Measurements from ENCODE around the gene ZNF160. TPM values are rescaled to one million over a fixed set of nuclear protein-coding genes. Genes with fewer than 3 reads are reported as not detected.

The ZNF160 gene
- total RNA-seq, 1 experiment from 2014 or later: 33.3 TPM

DNA sequence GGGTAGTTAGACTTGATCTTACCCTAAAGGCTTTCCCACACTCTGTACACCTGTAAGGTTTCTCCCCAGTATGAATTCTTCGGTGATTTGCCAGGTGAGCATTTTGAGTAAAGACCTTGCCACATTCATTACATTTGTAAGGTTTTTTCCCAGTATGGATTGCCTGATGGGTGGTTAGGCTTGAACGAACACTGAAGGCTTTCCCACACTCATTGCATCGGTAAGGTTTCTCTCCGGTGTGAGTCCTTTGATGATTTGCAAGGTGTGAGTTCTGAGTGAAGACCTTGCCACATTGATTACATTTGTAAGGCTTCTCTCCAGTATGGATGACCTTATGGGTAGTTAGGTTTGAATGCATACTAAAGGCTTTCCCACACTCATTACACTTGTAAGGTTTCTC, 35.0 kb downstream of the ZNF160 start:
- CTCF ChIA-PET: no interaction called here
- Histone ChIP-seq H3K4me1 (no peaks in the 10 kb centered on the region), H3K27me3 (replicated peaks; ENCODE audit: control insufficient read depth, insufficient read depth, low read length) (no peaks in the 10 kb centered on the region), H3K9me3 (peaks cover 52% of the 10 kb centered on the region), H3K4me3 (ENCODE audit: low read depth, low read length) (no peak overlapping the region), H3K36me3 (ENCODE audit: control insufficient read depth, insufficient read depth, low read length) (peaks cover 19% of the 10 kb centered on the region)
- Mint-ChIP-seq H3K9me3 (ENCODE audit: unreplicated experiment) (peaks cover 36% of the 10 kb centered on the region), H3K4me3 (ENCODE audit: unreplicated experiment) (no peak overlapping the region), H3K27ac (ENCODE audit: unreplicated experiment) (no peak overlapping the region), H3K27me3 (ENCODE audit: insufficient read depth, unreplicated experiment) (no peaks in the 10 kb centered on the region), H3K36me3 (ENCODE audit: insufficient read depth, unreplicated experiment) (peaks cover 69% of the 10 kb centered on the region), H3K4me1 (ENCODE audit: low read depth, unreplicated experiment) (no peaks in the 10 kb centered on the region)
- BruUV-seq (replicated peaks): no TSS peak
- DNase-seq: no peak
- intact Hi-C loops (cut with micrococcal nuclease; ENCODE audit: unreplicated experiment): loop anchor here (5.0 kb wide), 1 partner anchor 104 kb away; no protein-coding TSS in a partner anchor
- TF ChIP-seq, protein P1, sequence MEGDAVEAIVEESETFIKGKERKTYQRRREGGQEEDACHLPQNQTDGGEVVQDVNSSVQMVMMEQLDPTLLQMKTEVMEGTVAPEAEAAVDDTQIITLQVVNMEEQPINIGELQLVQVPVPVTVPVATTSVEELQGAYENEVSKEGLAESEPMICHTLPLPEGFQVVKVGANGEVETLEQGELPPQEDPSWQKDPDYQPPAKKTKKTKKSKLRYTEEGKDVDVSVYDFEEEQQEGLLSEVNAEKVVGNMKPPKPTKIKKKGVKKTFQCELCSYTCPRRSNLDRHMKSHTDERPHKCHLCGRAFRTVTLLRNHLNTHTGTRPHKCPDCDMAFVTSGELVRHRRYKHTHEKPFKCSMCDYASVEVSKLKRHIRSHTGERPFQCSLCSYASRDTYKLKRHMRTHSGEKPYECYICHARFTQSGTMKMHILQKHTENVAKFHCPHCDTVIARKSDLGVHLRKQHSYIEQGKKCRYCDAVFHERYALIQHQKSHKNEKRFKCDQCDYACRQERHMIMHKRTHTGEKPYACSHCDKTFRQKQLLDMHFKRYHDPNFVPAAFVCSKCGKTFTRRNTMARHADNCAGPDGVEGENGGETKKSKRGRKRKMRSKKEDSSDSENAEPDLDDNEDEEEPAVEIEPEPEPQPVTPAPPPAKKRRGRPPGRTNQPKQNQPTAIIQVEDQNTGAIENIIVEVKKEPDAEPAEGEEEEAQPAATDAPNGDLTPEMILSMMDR (IDR thresholded peaks at IDR 0.05; ENCODE audit: insufficient read depth in 1 of 2, low read depth in 1 of 2, low read length in 1 of 2, severe bottlenecking in 1 of 2, unreplicated experiment in 1 of 2): no peak
- POLR2A ChIA-PET: interaction anchor here (0.6 kb wide), 1 partner anchor 48 kb away, joined by 3 read pairs; no protein-coding TSS in a partner anchor

DNA sequence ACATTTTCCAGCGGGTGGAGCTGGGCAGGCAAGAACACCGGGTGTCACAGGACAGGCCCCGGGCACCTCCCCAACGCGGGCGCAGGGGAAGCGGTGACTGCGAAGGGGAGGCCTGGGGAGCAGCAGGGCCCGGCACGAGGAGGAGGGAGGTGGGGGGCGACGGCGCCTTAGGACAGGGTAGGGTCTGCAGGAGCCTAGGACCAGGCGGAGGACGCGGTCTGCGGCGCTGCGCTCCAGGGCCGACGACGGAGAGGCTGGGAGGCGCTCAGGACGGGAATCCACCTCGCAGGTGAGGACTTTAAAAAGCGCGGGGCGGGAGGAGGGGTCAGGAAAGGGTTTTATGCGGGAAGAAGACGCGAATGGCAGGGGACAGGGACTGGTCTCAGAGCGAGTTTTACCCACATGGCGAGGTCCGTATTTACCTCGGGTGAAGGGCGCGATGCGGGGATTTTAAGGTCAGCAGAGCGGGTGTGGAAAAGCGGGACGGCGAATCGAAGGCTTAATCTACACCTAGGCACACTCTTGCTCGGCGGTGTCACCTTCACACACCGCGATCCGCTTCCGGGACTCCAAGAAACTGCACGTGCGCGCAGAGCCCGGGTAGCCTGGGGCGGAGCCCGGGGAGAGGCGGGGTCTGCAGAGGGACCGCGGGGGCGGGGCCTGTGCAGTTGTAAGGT, 45.2 kb downstream of the ZNF160 start:
- Mint-ChIP-seq H3K9me3 (ENCODE audit: unreplicated experiment) (peaks cover 31% of the 10 kb centered on the region), H3K4me3 (ENCODE audit: unreplicated experiment) (no peak overlapping the region), H3K27ac (ENCODE audit: unreplicated experiment) (no peak overlapping the region), H3K4me1 (ENCODE audit: low read depth, unreplicated experiment) (no peaks in the 10 kb centered on the region), H3K36me3 (ENCODE audit: insufficient read depth, unreplicated experiment) (peaks cover 6% of the 10 kb centered on the region), H3K27me3 (ENCODE audit: insufficient read depth, unreplicated experiment) (no peaks in the 10 kb centered on the region)
- Histone ChIP-seq H3K27me3 (replicated peaks; ENCODE audit: control insufficient read depth, insufficient read depth, low read length) (no peaks in the 10 kb centered on the region), H3K4me1 (no peaks in the 10 kb centered on the region), H3K4me3 (ENCODE audit: low read depth, low read length) (no peak overlapping the region), H3K36me3 (ENCODE audit: control insufficient read depth, insufficient read depth, low read length) (no peaks in the 10 kb centered on the region), H3K9me3 (peaks cover 17% of the 10 kb centered on the region)
- intact Hi-C loops (cut with micrococcal nuclease; ENCODE audit: unreplicated experiment): no loop called here
- POLR2A ChIA-PET: no interaction called here
- no TSS peak for BruUV-seq (replicated peaks)
- TF ChIP-seq, protein P1 (IDR thresholded peaks at IDR 0.05; ENCODE audit: insufficient read depth in 1 of 2, low read depth in 1 of 2, low read length in 1 of 2, severe bottlenecking in 1 of 2, unreplicated experiment in 1 of 2): no peak
- CTCF ChIA-PET: no interaction called here
- no peak for DNase-seq

DNA sequence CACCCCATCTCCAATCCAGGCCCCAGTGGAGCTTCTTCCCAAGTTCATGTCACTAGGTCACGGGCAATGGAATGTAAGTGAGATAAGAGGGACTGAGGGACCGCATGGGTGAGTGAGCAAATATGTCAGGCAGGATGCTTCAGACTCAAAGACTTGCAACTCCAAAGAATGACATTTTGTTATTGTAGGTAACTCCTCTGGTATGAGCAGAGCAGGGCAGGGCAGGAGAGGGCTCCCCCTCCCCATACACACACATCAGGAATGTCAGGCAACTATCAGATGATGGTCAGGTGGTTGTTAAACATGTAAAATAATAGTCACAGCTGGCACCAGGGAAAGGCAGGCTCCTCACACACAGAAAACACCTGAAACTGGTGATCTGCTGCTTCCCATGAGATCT, 48.1 kb downstream of the ZNF160 start:
- CTCF ChIA-PET: no interaction called here
- peaks cover 21% of the 10 kb centered on the region for H3K9me3 Mint-ChIP-seq (ENCODE audit: unreplicated experiment)
- no peak for DNase-seq

More for the DNA sequence above, 48.1 kb downstream of the ZNF160 start:
- Mint-ChIP-seq H3K36me3 (ENCODE audit: insufficient read depth, unreplicated experiment) (no peaks in the 10 kb centered on the region), H3K4me3 (ENCODE audit: unreplicated experiment) (no peak overlapping the region), H3K27ac (ENCODE audit: unreplicated experiment) (no peak overlapping the region), H3K27me3 (ENCODE audit: insufficient read depth, unreplicated experiment) (no peaks in the 10 kb centered on the region), H3K4me1 (ENCODE audit: low read depth, unreplicated experiment) (no peaks in the 10 kb centered on the region)
- intact Hi-C loops (cut with micrococcal nuclease; ENCODE audit: unreplicated experiment): no loop called here
- no peaks in the 10 kb centered on the region for H3K4me1 ChIP-seq
- peaks cover 32% of the 10 kb centered on the region for H3K9me3 ChIP-seq
- H3K36me3 ChIP-seq (ENCODE audit: control insufficient read depth, insufficient read depth, low read length): no peaks in the 10 kb centered on the region
- H3K27me3 ChIP-seq (replicated peaks; ENCODE audit: control insufficient read depth, insufficient read depth, low read length): no peaks in the 10 kb centered on the region
- POLR2A ChIA-PET: no interaction called here
- TF ChIP-seq, protein P1 (IDR thresholded peaks at IDR 0.05; ENCODE audit: insufficient read depth in 1 of 2, low read depth in 1 of 2, low read length in 1 of 2, severe bottlenecking in 1 of 2, unreplicated experiment in 1 of 2): no peak
- no TSS peak for BruUV-seq (replicated peaks)
- no peak overlapping the region for H3K4me3 ChIP-seq (ENCODE audit: low read depth, low read length)
